ENCODE measurements around the gene LHFPL3.

LHFPL3 gene

GRCh38 chr7:104807671-104808070, 479.3 kb downstream of the LHFPL3 start:
- no peak for DNase-seq

GRCh38 chr7:104809906-104810305, 481.5 kb downstream of the LHFPL3 start:
- DNase-seq: no peak

- DNase-seq: no peak
These were observed 485.7 kb downstream of the LHFPL3 start for GRCh38 chr7:104814126-104814525.

GRCh38 chr7:104814671-104815400, 486.4 kb downstream of the LHFPL3 start:
- no peak for DNase-seq

- no peak for DNase-seq
These were observed 488.1 kb downstream of the LHFPL3 start for GRCh38 chr7:104816537-104816936.

- no peak for DNase-seq
These were observed 490.8 kb downstream of the LHFPL3 start for GRCh38 chr7:104818961-104819880.

GRCh38 chr7:104820836-104821535, 492.6 kb downstream of the LHFPL3 start:
- no peak for DNase-seq

GRCh38 chr7:104823177-104823576, 494.8 kb downstream of the LHFPL3 start:
- DNase-seq: no peak

- DNase-seq: no peak
These were observed 496.7 kb downstream of the LHFPL3 start for GRCh38 chr7:104825099-104825498.

- DNase-seq: no peak
These were observed 497.7 kb downstream of the LHFPL3 start for GRCh38 chr7:104826135-104826534.

GRCh38 chr7:104836976-104837375, 508.6 kb downstream of the LHFPL3 start:
- no peak for DNase-seq

GRCh38 chr7:104838537-104839299, 510.3 kb downstream of the LHFPL3 start:
- DNase-seq: no peak

GRCh38 chr7:104839842-104840241, 511.4 kb downstream of the LHFPL3 start:
- DNase-seq: no peak

- no peak for DNase-seq
These were observed 513.4 kb downstream of the LHFPL3 start for GRCh38 chr7:104841798-104842197.

GRCh38 chr7:104843198-104843597, 514.8 kb downstream of the LHFPL3 start:
- DNase-seq: no peak

GRCh38 chr7:104845557-104845956, 517.2 kb downstream of the LHFPL3 start:
- DNase-seq: no peak

GRCh38 chr7:104846731-104847130, 518.3 kb downstream of the LHFPL3 start:
- no peak for DNase-seq

GRCh38 chr7:104848138-104848990, 520.0 kb downstream of the LHFPL3 start:
- DNase-seq: no peak

GRCh38 chr7:104850374-104850773, 522.0 kb downstream of the LHFPL3 start:
- no peak for DNase-seq

- no peak for DNase-seq
These were observed 522.9 kb downstream of the LHFPL3 start for GRCh38 chr7:104851268-104851667.

GRCh38 chr7:104852386-104852785, 524.0 kb downstream of the LHFPL3 start:
- DNase-seq: no peak

GRCh38 chr7:104855861-104856260, 527.5 kb downstream of the LHFPL3 start:
- DNase-seq: no peak

Measured in NCI-H510A (cell line).